NCI-H226 (cell line): ENCODE data around the gene AWAT1.
"Not testable (repeated sequence)": the region's sequence is repeated elsewhere in the genome, so short reads cannot be mapped to it uniquely, and the experiment has no call there.

ENCODE experiments used
- DNase-seq: peaks from one replicate; pipeline ENCODE4 v3.0.0-alpha.2; 2015

The AWAT1 gene

DNA sequence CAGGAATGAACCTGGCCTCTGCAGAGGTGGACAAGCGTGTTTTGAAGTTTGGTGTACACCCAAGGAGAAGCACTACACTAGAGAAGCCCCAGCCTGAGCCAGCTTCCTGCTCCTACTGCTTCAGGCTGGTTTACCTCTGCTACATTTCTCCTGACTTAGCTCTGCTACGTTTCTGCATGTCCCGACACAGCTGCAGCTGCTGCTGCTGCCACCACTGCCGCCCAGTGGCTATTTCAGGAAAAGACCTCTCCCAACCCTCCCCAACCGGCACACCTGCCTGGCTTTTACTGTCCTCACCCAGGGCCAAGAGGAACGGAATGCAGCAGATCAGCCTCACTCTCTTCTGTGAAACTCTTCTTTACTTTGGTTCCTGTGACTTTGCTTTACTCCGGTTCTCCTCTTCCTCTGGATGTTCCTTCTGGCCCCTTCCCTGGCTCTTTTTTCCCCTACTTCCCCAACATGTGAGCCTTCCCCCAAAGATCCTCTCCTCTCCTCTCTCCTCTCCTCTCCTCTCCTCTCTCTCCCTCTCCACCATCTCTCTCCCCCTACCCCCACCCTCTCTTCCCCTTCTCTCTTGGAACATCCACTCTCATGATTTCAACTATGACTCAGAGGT, 28.6 kb downstream of the AWAT1 start:
- peak; percentile 27 for DNase-seq

DNA sequence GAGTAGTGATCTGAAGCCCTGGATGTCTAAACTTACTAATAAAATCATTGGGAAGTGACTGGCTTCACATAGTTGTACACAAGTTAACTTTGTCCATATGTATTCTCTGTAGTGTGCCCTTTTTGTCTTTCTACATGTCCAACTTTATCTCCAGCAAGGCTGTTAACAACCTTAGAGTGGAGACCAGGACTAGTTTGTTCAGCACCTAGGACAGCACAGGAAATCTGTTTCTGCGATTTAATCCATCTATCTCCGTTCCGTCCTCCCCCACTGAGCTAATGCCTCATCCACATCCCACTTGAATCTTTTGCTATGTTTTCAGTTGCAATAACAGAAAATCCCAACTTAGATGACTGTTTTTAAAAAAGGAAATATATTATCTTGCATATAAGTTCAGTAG, 30.3 kb downstream of the AWAT1 start:
- no peak for DNase-seq

DNA sequence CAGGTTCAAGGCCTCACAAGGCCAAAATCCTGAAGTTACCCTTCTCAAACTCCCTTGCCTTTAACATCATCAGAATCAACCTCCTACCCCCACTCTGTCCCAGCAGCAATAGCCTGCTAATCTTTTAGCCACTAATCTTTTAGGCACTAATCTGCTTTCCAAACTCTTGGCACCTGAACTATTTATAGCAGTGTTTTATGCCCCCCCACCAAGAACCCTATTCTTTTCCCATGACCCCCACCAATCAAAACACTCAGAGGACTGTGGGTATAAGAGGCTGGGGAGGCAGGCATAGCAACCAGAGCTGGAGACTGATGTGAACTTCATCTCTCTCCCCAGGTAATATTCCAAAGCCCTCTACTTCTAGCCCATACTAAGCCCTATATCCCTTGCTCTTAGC, 33.6 kb downstream of the AWAT1 start, which contains the start of gene ARR3:
TSS of gene ARR3 (plus strand) at position 301 of the 400 bp plus-strand sequence. CDS start 1,052 bp downstream, outside the sequence.
- no peak for DNase-seq

DNA sequence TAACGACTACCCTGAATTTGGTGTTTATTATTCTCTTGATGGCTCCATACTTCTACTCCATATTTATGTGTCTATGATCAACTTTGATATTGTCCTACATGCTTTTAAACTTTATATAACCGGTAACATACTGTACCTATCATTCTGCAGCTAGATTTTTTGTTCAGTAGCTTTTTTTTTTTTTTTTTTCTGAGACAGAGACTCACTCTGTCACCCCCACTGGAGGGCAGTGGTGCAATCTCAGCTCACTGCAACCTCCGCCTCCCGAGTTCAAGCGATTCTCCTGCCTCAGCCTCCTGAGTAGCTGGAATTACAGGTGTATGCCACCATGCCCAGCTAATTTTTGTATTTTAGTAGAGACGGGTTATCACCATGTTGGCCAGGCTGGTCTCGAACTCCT, 39.6 kb downstream of the AWAT1 start:
- DNase-seq, result not testable (repeated sequence)

DNA sequence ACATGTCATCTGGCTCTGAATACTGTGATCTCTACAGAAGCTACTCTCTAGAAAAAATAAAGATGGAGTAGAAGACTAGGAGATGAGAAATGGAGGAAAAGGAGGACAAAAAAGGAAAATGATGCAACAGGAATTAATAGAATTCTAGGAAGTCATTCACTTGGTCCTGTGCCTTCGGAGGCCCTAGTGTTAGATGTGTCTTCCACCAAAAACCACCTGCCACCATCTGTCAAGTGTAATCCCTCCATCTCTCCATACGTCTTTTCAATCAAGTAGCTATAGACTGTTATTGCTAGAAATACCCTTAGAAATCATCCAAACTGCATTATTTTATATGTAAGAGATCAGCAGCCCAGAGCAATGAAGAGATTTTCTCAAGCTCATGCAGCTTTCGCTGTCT, 44.6 kb downstream of the AWAT1 start:
- no peak for DNase-seq

DNA sequence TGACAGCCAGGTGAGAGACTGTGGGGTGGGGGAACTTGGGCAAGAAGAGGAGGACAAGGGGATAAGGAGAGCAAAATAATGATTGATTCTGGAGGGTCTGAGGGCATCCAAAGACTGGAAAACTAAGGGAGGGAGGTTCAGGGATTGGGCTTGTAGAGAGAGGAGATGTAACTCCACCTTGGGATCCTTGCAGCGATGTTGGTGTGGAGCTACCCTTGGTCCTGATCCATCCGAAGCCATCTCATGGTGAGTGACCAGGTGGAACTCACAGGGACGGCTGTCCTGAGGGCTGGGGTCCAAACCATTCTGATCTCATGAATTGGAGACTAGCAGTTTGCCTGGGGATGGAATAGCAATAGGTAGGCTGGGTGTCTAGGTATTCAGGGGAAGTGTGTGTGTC, 46.1 kb downstream of the AWAT1 start:
- DNase-seq, result no peak

DNA sequence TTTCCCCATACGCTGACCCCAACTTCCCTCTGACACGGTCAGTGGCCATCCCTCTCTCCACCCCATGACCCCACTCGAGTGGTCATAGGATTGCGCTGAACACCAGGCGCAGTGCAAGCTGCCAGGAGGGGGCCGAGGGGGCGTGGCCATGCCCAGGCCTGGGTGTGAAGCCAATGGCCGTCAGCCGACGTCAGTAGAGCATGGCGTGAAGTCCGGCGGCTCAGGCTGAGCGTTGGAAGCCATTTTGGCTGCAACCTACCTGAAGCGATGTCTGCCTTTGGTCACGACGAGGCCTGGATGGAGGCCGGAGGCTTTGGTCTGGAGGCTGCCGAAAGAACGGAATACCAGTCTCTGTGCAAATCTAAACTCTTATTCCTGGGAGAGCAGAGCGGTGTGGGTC, 47.5 kb downstream of the AWAT1 start, which contains the start of gene RAB41:
TSS of gene RAB41 (plus strand) at position 222 of the 400 bp plus-strand sequence. CDS start at position 268, 46 bp downstream.
- DNase-seq, result no peak

DNA sequence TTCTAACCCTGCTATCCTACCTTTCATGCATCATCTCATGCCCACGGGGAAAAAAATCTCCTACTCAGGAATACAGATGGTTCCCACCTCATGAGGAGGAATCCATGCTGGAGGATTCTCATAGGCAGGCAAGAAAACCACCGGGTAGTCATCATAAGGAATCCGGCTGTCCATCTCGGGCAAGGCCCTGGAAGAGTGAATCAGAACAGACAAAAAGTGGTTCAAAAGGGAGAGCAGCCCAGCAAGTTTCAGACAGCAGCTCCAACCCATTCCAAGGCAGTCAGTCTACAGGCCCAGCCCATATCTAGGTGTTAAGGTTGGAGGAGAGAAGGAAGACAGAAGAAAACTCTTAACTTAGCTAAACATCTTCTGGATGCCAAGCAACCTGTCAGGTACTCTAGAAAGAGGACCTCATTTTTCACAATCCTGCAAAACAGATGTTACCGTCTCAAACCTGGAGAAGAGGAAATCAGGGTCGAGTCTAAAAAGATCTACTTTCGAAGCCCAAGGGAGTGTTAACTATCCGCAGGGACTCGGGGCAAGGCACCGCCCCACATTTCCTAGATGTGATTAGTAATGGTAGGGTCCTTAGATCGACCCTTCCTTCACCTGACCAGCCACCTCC, 54.8 kb downstream of the AWAT1 start:
- DNase-seq, result no peak
